ENCODE data around the gene TIMP3.
A peak's percentile ranks its signal among the peaks of the same experiment; 100 is the strongest.

Gene TIMP3

DNA sequence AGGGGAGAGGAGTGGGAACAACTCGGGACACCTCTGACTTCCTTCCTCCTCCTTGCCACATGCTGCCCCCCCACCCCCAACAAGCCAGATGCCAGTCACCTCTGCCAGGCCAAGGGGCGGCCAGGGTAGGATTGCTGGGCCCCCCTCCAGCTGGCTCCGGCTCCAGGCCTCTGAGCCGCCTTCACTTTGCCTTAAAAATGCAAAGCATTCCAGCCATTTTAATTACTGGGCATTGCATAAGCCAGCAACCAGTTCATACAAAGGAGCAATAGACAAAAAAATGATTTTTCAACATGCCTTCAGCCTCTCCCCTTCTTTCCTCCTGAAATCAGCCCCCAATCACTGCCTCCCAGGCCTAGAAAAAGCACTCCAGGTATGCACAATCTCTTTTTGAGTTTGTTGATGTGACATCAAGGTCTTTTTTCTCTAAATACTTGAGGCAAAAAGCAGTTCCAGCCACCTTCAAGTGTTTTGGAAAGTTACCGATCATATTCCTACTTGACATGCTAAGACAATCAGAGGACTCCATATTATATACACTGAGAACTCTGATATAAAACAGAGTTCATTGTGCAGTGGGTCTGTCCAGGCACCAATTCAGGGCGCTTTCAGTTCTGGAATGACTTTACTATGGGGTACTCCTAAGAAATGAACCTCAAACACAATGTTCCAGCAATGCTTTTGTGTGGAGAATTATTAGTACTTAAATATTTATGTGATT is 12.4 kb upstream of the TIMP3 start:
- no peak for DNase-seq

DNA sequence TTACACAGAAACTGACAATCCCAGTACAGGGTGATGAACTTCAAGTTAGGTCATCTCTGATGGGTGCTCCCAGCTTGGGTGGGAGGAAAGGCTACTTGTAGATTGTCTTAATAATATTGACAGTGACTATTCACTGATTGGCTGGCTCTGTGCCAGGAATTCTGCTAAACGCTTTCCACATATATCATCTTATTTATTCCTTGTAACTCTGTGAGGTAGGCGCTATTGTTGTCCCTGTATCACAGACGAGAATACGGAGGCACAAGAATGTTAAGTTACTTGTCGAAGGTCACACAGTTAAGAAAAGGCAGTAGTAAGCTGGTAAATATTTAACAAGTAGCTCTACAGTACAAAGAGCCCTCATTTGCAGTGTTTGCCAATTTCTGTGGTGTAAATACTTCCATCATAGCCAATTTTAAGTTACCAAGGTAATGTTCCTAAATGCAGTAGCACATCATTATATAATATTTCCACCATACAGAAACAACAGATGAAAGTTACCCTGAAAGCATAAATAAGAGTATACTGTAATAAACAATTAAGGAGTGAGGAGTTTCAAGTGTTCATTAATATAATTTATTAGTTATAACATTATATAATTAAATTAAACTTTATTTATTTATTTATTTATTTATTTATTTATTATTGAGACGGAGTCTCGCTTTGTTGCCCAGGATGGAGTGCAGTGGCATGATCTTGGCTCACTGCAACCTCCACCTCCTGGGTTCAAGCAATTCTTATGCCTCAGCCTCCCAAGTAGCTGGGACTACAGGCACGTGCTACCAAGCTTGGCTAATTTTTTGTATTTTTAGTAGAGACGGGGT is 11.5 kb upstream of the TIMP3 start:
- no peak for DNase-seq

DNA sequence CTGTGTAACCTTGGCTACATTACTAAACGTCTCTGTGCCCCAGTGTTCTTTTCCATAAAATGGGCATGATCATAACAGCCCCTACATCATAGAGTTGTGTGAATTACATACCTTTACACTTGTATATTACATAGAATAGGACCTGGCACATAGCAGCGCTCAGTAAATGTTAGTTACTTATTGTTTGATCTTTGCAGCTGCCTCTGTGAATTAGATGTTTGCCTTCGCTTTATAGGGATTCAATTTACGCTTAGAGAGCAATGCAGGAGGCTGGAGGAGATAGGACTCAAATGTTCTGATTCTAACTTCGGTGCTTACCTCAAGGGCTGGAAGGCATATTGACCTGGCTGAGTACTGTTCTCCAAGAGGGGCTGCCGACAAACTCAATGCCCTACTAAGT is 10.4 kb upstream of the TIMP3 start:
- no peak for DNase-seq

DNA sequence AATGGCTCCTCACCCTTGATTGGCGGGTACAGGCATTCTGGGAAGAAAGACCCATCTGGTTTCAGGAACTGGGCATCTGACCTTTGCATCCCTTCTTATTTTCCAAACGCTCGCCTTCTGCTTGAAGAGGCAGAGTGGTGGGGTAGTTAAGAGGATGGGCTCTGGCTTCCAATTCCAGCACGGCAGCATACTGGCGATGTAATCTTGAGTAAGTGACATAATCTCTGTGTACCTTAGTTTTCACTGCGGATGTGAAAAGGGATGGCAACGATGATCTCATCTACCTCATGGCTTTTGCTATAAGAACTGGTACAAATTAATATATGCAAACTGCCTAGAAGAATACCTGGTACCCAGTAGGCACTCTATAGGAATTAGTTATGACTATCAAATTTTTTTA is 10.0 kb upstream of the TIMP3 start:
- no peak for DNase-seq

DNA sequence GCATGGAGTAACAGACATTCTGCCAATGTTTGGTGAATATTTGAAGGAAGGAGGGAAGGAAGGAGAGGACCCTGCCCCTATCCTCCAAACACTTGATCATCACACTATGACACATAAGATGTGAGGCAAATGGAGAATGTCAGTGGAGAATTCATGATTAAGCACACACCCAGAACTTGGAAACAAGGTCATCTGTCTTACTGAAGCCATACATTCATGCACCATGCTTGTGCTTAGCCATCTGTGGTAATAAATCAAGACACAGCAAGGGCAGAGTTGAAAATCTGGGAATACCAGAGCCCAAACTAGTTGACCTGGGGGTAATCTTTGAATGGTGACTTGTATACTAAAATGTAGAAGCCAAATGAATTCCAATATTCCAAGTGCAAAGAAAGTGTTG is 7.9 kb upstream of the TIMP3 start:
- DNase-seq, result no peak

DNA sequence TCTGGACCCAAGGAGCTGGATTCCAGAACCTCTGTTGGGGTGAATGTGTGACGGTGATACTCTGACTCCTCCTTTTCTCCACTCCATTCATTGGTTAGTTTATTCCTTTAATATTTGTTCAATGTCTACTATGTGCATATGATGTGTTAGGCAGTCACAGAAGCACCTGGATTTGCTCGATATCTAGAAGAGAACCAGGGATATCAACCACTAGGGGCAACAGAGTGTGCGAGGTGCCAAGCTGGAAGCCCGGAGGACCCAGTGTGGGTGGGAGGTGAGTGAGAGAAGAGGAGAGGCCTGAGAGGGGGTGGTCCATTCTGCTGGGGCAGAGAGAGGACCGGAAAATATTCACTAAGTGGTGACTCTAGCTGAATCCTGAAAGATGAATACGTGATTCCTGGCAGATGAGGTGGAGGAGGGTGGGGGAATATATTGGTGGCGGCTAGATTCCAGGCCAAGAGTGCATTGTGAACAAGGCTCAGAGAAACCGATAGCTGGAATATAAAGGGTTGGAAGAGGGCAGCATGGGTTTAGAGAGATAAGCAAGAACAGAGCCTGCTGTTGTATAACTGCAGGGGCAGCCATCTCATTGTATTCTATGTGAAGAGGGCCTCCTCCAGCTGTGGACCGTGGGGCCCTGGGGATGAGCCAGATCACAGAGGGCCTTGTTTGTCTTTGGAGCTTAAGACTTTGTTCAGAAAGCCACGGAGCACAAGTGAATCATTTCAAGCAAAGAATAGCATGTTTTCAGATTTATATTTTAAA is 6.9 kb upstream of the TIMP3 start:
- no peak for DNase-seq

DNA sequence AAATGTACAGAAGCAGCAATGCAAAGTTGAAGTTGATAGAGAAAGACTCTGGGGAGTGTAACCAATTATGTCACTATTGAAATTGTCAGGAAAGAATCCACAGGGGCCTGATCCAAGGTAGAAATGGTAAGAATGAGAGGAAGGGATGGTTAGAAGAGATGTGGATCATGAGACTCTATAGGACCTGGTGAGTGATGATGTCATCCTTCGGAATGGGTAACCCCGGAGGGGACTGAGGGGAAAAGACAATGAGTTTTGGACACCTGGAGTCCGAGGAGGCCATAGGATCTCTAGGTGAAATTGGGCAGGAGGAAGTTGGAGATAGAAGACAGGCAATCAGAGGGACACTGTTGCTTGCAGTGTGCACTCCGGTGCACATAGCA is 6.3 kb upstream of the TIMP3 start:
- DNase-seq, result no peak

DNA sequence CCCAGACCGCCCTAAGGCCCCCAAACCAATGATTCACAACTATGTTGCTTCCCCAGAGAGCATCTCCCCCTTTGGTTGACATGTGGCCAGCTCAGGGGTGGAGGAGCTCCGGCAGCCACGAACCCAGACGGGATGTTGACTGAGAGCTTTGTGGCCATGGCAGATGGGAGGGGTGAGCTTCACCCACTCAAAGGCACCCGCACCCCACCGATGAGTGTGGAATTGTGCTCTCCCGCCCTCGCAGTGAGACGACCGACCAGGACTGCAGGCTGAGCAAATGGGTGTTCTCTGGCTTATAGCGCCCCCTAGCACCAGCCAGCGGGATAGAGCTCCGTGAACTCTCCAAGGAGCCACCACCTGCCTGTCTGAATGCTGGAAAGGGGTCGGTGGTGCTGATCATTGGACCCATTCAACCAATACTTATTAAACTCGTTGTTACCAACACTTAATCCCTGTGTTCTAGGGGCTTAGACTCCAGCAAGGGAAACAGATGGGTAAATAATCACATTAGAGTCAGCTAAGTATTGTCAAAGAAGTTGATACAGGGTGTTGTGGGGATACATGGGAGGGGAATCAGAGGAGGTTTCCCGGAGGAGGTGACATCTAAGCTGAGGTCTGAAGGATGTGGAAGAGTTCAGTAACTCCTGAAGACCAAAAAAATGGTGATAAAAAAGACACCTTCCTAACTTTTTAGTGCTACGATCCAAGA is 4.5 kb upstream of the TIMP3 start:
- peak; percentile 36 for DNase-seq

DNA sequence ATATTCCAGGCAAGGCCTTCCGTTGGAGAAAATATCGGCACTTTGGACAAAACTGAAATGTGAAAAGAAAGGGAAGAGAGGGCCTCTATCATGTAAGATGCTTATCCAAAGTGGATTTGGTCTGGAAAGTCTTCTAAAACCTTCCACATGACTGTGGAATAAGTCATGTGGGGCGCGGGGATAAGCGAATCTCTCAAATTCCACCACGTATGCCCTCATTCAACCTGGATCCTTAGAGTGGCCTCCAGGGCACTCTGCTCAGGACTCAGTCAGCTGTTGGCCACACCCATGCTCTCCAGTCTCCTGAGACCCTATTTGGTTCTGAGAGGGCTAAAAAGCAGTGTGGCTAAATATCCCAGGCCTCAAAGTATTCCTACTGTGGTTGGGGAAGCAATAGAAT is 2.0 kb upstream of the TIMP3 start:
- DNase-seq, result no peak

DNA sequence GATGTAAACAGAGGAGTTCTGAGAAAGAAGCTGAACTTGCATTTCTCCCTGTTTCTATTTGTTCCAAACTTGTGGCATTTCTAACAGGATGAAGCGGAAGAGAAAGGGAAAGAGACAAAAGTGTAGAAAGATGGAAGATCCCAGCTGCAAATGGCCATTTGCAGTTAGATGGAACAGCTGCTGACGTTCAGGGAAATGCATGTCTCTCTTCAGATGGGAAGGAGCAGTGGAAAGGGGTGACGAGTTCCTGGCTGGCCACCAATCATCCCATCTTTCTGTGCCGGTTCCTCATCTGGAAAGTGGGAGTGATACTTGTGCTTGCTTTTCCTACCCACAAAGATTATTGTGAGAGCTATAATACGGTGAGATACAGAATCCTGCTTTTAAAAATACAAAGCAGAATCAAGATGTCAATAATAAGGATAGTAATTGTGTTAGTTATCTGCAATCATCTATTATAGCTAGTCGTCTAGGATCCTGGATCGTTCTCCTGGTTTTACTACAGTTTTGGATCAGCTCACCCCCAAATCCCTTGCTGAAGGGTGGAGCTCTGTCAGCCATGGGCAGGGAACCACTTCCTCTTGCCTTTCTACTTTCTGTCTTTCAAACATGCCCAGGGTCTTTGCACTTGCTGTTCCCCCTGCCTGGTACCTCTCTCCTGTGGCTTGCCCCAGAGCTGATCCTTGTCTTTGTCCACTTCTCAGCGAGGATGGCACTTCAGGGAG is 1.2 kb upstream of the TIMP3 start:
- DNase-seq, result no peak

DNA sequence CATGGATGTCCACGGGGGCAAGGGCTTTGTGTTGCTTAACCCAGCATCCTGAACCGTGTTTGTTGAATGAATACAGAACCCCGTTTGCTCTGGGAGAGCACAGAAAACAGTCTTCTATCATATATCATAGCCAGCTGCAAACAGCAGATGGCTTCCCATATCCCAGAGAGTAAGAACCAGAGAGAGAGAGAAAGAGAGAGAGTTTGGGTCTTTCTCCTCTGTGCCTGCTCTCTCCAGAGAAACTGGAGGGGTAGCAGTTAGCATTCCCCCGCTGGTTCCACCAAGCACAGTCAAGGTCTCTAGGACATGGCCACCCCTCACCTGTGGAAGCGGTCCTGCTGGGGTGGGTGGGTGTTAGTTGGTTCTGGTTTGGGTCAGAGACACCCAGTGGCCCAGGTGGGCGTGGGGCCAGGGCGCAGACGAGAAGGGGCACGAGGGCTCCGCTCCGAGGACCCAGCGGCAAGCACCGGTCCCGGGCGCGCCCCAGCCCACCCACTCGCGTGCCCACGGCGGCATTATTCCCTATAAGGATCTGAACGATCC is 440 bp upstream of the TIMP3 start:
- DNase-seq, result no peak

DNA sequence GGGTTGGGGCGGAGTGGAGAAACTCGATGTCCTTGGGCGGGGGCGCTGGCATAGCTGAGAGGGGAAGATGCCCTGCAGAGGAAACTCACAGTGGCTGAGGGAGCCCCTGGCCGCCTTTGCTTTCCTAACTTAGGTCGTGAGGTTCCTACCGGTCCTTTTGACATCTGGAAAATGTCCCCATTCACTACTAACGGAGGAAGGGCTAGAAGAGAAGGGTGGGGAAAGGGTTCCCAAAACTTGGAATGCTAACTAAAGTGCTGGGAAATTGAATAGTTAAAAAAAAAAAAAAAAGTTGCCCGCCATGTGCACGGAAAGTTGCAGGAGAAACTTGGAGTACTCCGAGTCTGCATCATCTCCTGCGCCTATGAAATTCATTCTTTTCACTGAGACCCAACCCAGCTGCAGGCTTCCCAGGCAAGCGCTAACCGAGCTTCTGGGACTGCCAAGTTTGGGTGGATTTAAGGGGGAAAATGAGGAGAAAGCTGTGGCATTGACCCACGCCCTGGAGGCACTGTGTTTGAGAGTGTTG is 796 bp downstream of the TIMP3 start:
- no peak for DNase-seq

DNA sequence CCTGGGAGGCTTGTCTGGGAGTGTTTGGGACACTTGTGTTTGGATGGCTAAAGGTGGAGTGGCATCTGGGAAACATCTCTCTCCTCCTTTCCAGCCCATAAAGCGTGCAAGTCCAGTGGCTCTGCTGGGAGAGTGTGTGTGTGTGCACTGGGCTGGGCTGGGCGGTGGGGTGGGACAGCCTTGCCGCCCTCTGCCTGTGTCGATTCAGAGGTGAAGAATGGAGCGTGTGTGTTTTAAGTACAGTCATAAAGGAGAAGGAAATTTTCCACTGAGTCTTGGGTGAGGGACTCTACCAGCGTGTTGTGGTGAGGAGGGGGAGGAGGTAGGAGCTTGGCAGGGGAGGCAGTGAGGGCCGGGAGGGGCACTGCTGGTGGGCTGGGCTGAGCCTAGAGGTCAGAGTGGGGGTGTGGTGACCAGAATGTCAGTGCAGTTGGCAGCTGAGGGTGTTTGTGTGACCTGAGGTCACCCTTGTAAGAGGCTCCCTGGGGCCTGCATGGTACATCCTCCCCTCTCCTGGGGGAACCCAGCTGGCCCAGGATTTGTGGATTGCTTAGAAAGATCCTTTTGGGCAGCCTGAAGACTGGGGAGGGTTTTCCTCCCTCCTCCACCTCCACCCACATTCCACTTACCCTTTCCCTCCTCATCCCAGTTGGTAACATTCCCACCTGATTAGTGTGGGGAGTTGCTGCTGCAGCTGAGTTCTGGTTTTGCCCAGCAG is 1.7 kb downstream of the TIMP3 start:
- no peak for DNase-seq

DNA sequence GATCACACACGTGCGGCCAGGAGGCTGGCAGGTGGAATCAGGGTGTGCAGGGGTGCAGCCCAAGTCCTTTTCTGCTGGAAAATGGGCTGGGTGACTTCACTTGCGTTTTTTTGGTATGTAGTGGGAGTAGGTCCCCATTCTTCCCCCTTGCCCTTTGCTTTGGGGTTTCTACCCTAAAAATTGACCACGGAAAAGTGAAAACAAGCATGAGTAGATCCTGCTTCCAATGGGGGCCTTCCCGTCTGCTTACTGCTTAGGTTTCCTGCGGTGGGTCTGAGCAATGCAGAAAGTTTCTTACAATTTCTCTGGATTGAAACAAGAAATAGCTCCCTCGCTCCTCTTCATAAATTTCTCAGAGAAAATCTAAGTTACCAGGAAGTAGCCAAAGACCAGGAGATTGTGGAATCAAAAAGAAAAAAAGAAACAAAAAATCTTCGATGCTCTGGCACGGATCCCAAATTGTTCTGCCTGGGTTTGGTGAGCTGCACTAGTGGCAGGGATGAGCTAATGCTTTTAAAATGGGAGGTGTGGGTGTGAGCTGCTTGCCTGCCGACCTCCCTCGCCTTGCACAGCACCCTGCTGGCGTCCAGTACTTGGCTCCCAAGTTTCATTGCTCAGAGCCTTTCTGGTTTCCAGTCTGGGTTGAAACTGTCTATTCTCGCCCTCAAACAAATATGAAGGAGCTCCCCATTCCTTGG is 2.4 kb downstream of the TIMP3 start:
- no peak for DNase-seq

DNA sequence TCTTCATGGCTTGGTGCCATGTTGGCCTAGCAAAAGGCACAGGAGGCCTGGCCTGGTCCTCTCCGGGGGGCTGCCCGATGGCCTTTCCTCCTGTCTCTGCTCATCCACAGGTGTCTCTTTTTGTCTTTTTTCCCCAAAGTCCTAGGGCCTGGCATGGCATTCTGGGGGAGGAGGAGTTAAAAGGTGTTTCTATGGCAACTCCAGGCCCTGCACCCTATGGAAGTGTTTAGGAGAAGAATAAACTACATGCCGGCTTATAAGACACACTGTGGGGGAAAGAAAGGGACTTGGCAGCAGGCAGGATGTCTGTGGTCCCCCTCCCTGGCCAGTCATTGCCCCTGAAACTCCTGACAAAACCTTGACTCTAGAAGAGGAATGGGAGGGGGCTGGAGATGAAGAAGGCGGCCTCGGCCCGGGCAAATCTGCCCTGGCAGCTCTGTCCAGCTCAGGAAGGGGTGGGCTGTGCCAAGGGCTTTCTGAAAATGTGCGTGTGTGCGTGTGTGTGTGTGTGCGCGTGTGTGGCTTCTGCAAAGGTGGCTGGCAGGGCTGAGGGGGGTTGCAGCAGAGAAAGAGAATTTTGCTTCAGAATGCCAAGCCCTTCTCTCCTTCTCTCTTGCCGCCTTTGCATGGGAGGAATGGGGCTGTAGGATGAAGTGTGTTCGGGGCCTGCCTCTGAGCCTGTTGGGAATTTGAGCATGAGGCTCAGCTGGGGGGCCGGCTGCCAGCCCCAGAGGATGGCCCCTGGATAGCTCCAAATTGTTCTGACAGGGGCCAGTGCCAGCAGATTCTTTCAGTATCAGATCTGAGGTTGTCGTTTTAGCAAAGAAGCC is 3.2 kb downstream of the TIMP3 start:
- DNase-seq, result no peak

DNA sequence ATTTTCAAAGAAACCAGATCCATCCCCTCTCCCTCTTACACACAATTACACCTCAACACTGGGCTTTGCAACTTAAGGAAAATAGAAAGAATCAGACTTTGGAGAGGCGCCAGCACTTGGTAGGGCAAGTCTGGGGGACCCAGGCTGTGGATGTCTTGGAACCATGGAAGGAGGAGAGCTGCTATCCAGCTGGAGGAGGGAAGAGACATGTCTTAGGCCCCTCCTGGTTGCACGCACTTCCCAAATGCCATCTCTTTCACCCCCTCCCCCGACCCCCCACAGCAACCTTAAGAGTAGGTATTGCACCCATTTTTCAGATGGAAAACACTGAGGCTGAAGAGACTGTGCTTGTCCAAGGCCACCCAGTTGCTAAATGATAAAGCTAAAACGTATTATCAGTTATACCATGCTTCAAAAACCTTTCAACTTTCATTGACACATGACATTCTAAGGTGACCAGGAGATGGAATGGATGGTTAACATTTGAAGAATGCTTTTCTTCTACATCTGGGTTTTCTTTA is 3.9 kb downstream of the TIMP3 start:
- DNase-seq, result no peak

DNA sequence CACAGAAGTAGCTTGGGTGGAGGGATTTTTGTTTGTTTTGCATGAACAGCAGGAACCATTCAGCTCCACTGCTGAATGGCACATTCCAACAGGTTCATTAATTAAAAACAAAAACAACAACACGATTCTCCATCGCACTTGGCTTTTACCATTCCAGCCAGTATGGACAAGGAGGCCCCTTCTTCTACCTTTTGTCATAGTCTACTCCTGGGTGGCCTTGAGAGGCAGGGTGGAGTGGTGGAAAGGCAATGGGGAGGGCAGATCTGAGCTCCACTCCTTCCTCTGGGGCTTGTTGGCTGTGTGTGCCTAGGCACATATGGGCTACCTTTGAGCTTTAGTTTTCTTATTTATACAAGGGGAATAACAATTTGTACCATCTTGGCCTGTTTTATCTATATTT is 4.8 kb downstream of the TIMP3 start:
- DNase-seq, result no peak

DNA sequence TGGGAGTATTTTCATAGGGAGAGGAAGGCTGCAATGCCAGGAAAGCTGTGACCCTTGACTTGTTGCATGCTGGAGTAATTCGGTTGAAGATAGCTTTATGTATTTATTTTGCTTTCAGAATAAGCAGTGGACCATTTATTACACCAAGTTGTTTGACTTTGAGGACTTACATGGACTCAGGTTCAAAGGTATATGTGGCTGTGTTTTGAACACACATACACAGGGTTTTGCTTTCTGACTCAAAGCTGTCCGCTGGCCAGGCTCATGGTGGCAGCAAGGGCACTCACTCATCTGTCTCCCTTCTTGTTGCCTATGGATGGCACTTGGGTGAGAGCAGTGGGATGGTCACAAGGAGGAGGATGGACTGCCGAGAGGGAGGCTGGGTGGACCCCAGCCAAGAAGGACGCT is 6.5 kb downstream of the TIMP3 start:
- DNase-seq, result no peak

DNA sequence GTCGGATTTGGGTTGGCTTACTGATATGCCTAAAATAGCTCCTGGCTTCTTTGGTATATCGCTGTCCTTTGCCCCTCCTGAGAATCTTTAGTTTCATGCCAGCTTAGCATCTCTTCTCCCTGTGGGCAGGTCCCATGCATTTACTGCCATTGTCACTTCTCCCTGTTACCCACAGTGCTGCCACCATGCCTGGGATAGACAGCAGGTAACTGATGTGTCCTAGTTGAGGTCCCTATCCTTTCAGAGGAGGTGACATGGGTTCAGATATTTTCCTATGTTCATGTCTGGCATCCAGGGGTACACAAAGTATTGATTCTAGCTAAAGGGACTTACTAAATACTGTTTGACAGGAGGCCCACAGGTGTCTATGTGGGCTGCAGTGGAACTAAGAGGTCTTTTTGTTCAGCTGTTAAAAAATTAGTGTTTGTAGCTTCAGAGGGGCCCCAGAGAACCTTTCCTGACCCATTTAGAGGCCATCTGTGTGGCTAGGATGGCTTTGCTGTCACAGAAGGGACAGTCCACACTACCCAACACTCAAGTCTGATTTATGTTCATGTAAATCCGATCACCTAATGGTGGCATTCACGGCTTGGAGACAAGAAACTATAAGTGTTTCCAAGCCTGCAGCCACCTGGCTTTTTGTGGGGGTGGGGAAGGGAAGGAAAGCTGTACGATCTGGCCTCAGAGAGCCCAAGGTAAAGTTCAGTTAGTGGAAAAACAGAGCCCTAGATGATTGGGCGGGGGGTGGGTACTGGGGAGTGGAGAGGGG is 8.5 kb downstream of the TIMP3 start:
- no peak for DNase-seq

Measured in NCI-H1105 treated with DMSO at 0.1 percent for 48 hours (cell line).